ENCODE data around the gene RBM33.

RBM33 gene

DNA sequence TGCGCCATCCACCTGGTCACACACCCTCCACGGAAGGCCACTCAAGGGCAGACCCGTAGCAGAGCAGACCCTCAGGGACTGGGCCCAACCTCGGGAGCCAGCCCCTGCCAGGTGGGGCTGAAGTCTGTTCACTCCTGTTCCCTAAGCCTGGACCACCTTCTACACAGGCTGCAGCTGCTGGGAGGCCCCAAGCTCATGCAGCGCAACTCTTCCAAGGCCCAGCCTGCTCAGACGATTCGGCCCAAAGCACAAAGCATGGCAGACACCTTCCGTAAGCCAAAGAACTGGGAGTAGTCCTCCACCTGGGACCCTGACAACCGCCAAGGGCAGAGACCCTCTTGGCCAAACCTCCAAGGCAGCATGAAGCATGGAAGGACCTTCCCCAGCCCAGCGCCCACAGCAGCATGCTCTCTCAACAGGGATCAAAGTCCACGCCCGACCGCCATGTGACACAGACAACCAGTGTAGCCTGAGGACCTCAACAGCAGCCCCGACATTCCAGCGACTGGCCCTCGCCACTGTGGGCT, 156.3 kb downstream of the RBM33 start:
- no peak overlapping the region for H3K4me3 Mint-ChIP-seq
- no peak overlapping the region for H3K27ac Mint-ChIP-seq
- H3K9me3 Mint-ChIP-seq: no peaks in the 10 kb centered on the region
- peaks cover 3% of the 10 kb centered on the region for H3K36me3 Mint-ChIP-seq (ENCODE audit: insufficient read depth)
- peaks cover 44 to 55% of the 10 kb centered on the region in 2 donors for H3K27me3 Mint-ChIP-seq
- ATAC-seq (replicated peaks): no peak
- H3K4me1 Mint-ChIP-seq (ENCODE audit: low read depth in 2 of 2): peaks cover 3 to 7% of the 10 kb centered on the region in 2 donors
- no peak for DNase-seq

- H3K9me3 Mint-ChIP-seq: no peaks in the 10 kb centered on the region
- DNase-seq: no peak
- H3K36me3 Mint-ChIP-seq (ENCODE audit: insufficient read depth): peaks cover 3% of the 10 kb centered on the region
- ATAC-seq (replicated peaks): no peak
- H3K27ac Mint-ChIP-seq: no peak overlapping the region
- H3K4me3 Mint-ChIP-seq: peak overlapping the region; percentile 46 to 71
- H3K4me1 Mint-ChIP-seq (ENCODE audit: low read depth in 2 of 2): peaks cover 3 to 9% of the 10 kb centered on the region in 2 donors
- peaks cover 56 to 68% of the 10 kb centered on the region in 2 donors for H3K27me3 Mint-ChIP-seq
Observed at GRCh38 chr7:155802291-155802690, 157.8 kb downstream of the RBM33 start.

- ATAC-seq (replicated peaks) (no peak), DNase-seq (no peak)
- Mint-ChIP-seq H3K9me3 (no peaks in the 10 kb centered on the region), H3K4me1 (ENCODE audit: low read depth in 2 of 2) (peaks cover 3 to 14% of the 10 kb centered on the region in 2 donors), H3K27me3 (peaks cover 63 to 74% of the 10 kb centered on the region in 2 donors), H3K27ac (no peak overlapping the region), H3K4me3 (peak overlapping the region; percentile 68 to 82), H3K36me3 (ENCODE audit: insufficient read depth) (peaks cover 3% of the 10 kb centered on the region)
Observed at GRCh38 chr7:155802906-155803417, 158.5 kb downstream of the RBM33 start.

DNA sequence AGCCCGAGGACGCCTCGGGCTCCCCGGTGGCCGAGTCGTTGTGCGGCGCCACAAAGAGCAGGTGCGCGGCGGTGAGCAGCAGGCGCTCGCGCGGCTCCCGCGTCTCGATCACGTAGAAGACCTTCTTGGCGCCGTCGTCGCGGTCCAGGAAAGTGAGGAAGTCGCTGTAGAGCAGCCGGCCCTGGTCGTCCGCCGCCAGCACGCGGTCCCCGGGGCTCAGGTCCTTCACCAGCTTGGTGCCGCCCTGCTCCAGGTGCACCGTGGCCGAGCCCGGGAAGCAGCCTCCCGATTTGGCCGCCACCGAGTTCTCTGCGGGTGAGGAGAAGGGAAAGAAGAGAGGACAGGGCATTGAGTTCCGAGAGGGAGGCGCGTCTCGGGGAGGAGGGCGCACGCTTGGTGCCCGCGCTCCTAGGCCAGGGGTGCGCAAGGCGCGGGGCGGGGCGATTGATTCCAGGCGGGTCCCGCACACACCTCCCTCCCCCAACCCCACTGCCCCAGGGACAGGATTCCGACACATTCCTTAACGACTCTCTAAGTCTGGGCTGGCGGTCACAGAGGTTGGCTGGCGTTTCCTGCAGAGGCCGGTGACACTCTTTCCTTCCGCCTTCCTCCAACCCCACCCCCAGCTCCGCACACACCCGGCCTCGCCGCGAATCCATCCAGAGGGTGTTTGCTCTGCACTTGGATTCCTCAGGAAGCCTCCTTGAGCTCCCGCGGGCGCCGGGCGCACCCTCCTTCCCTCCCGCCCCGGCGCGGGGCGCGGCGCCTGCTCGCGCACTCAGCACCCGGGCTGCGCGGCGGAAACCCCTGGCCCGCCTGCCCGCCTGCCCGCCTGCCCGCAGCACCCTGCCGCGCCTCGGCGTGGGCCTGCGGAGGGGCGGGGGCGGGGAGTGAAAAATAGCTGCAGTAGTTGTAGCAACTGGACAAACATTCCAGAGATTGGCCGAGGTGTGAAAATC, 159.2 kb downstream of the RBM33 start:
- Mint-ChIP-seq H3K9me3 (no peaks in the 10 kb centered on the region), H3K4me1 (ENCODE audit: low read depth in 2 of 2) (peaks cover 3 to 14% of the 10 kb centered on the region in 2 donors), H3K4me3 (peak overlapping the region; percentile 68 to 82), H3K36me3 (ENCODE audit: insufficient read depth) (peaks cover 3% of the 10 kb centered on the region), H3K27ac (no peak overlapping the region), H3K27me3 (peaks cover 59 to 73% of the 10 kb centered on the region in 2 donors)
- DNase-seq (no peak), ATAC-seq (replicated peaks) (no peak)

DNA sequence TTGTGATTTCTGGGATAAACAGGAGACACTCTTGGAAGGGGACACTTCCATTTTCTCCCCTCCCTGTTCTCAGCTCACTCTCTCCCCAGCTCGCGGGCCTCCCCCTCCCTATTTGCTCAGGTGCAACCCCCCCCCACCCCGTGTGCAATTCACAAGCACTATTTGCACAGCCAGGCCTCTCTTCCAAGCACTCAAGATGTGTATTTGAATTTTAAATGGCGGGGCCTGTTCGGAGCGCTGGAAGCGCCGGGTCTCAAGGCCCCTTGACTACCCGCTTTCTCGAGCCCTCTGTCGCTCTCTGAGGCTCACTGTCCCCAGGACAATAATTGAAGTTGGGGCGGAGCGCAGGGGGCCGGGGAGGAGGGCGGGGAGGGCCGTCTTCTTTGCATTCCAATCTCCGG, 160.0 kb downstream of the RBM33 start:
- no peaks in the 10 kb centered on the region for H3K9me3 Mint-ChIP-seq
- peaks cover 3% of the 10 kb centered on the region for H3K36me3 Mint-ChIP-seq (ENCODE audit: insufficient read depth)
- H3K27me3 Mint-ChIP-seq: peaks cover 57 to 73% of the 10 kb centered on the region in 2 donors
- no peak overlapping the region for H3K27ac Mint-ChIP-seq
- DNase-seq (no peak), ATAC-seq (replicated peaks) (no peak)
- peak overlapping the region; percentile 50 to 59 for H3K4me3 Mint-ChIP-seq
- H3K4me1 Mint-ChIP-seq (ENCODE audit: low read depth in 2 of 2): peaks cover 3 to 14% of the 10 kb centered on the region in 2 donors

- ATAC-seq (replicated peaks) (peak; percentile 77), DNase-seq (peak in 2 of 3 experiments; percentile 48 to 54)
- peaks cover 3 to 14% of the 10 kb centered on the region in 2 donors for H3K4me1 Mint-ChIP-seq (ENCODE audit: low read depth in 2 of 2)
- H3K9me3 Mint-ChIP-seq: no peaks in the 10 kb centered on the region
- peak overlapping the region; percentile 31 to 59 for H3K4me3 Mint-ChIP-seq
- peaks cover 50 to 67% of the 10 kb centered on the region in 2 donors for H3K27me3 Mint-ChIP-seq
- H3K27ac Mint-ChIP-seq: no peak overlapping the region
- H3K36me3 Mint-ChIP-seq (ENCODE audit: insufficient read depth): peaks cover 3% of the 10 kb centered on the region
Observed at GRCh38 chr7:155804897-155805825, 160.7 kb downstream of the RBM33 start.

DNA sequence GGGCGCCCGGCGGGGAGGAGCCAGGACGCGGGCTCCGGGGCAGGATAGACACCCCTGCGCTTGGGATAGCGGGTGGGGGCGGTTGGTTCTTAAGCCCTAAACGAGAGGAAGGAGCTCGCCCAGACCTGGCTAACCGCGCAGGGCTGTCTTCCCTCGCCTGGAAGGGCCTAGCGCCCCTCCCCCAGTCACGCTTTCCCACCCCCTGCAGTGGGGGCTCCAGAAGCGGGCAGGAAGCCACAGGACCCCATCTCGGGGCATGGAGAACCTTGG, 161.3 kb downstream of the RBM33 start:
- Mint-ChIP-seq H3K4me3 (peak overlapping the region in 1 of 2 donors; percentile 59), H3K4me1 (ENCODE audit: low read depth in 2 of 2) (peaks cover 3 to 14% of the 10 kb centered on the region in 2 donors), H3K27me3 (peaks cover 46 to 66% of the 10 kb centered on the region in 2 donors), H3K27ac (no peak overlapping the region), H3K36me3 (ENCODE audit: insufficient read depth) (peaks cover 7% of the 10 kb centered on the region), H3K9me3 (no peaks in the 10 kb centered on the region)
- no peak for DNase-seq
- no peak for ATAC-seq (replicated peaks)

DNA sequence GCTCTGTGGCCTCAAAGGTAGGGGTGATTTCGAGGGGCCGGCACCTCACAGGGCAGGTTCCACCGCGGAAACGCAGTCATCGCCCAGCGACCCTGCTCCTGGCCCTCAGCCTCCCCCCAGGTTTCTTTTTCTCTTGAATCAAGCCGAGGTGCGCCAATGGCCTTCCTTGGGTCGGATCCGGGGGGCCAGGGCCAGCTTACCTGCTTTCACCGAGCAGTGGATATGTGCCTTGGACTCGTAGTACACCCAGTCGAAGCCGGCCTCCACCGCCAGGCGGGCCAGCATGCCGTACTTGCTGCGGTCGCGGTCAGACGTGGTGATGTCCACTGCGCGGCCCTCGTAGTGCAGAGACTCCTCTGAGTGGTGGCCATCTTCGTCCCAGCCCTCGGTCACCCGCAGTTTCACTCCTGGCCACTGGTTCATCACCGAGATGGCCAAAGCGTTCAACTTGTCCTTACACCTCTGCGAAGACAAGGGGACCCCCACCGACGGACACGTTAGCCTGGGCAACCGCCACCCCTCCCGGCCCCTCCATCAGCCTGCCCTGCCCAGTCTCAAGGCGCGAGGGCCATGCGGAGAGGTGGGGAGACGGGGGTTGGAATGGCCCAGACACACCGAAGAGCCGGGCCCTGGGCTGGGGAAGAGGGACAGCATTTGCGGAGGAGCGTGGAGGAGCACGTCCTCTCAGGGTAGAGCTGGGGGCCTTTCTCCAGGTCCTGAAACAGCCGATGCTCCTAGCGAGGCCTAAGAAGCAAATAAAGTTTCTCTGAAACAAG, 161.8 kb downstream of the RBM33 start:
- ATAC-seq (replicated peaks): no peak
- Mint-ChIP-seq H3K27me3 (peaks cover 46 to 66% of the 10 kb centered on the region in 2 donors), H3K36me3 (ENCODE audit: insufficient read depth) (peaks cover 8% of the 10 kb centered on the region), H3K9me3 (no peaks in the 10 kb centered on the region), H3K4me3 (peak overlapping the region in 1 of 2 donors; percentile 59), H3K27ac (no peak overlapping the region), H3K4me1 (ENCODE audit: low read depth in 2 of 2) (peaks cover 3 to 14% of the 10 kb centered on the region in 2 donors)
- no peak for DNase-seq

DNA sequence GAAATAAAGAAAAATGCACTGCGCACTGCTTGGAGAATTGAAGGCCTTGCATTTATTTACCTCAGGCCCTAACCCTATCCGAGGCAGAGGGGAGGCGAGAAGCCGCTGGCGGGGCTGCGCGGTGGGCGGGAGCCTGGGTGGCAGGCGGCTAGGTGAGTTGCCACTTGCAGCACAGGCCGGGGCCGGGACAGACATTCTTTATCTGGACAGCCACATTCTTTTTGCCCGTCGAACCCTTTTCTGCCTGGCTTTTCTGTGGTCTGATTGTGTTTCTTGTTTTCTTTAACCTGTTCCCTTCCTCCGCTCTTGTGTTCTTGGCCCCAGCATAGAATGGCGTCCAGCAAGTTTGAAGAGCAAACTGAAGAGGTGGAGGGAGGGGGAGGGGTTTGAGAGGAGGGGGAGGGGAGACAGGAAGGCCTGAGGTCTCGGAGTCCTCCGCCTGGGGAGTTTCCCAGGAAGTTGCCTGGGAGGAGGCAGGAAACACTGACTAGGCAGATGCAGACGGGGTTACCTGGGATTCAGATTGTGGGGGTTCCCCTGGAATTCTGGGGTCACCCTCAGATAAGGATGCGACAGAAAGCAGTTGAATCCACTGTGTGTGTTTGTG, 162.7 kb downstream of the RBM33 start:
- ATAC-seq (replicated peaks): no peak
- H3K9me3 Mint-ChIP-seq: no peaks in the 10 kb centered on the region
- peaks cover 52 to 68% of the 10 kb centered on the region in 2 donors for H3K27me3 Mint-ChIP-seq
- peaks cover 9 to 19% of the 10 kb centered on the region in 2 donors for H3K4me1 Mint-ChIP-seq (ENCODE audit: low read depth in 2 of 2)
- no peak overlapping the region for H3K27ac Mint-ChIP-seq
- no peak for DNase-seq
- no peak overlapping the region for H3K4me3 Mint-ChIP-seq
- H3K36me3 Mint-ChIP-seq (ENCODE audit: insufficient read depth): peaks cover 8% of the 10 kb centered on the region

DNA sequence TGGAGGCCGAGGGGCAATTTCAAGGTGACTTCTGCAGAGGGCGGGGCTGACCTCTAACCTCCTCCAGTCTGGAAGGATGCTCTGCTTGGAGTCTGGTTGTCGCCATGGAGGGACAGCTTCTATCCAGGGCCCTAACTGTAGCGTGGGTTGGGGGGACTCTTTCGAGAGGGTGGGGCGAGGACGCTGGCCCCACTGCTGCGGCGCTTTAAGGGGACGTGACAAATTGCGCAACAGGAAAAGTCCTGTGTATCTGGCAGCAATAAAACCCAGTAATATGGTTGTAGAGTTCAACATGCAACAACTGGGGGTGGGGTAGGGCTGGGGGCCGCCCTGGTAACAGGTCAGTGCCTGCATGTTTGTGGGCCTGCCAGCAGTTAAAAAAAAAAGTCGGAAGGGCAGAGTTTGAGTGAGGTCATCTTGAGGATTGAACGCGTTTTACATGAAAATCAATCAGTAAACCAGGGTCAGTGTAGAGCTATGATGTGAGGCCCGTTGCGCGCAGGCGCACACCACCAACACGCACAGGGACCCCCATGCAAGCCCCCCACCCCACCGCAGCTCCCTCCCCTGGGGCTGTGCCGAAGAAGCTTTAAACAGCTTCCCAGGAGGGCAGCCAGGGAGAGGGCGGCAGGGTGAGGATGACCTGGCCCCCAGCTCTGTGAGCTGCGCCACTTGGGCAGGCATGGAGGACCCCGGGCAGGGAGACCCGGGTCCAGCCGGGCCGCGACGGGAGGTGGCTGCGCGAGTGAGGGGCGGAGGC, 163.5 kb downstream of the RBM33 start:
- Mint-ChIP-seq H3K4me3 (no peak overlapping the region), H3K36me3 (ENCODE audit: insufficient read depth) (peaks cover 8% of the 10 kb centered on the region), H3K9me3 (no peaks in the 10 kb centered on the region), H3K4me1 (ENCODE audit: low read depth in 2 of 2) (peaks cover 11 to 20% of the 10 kb centered on the region in 2 donors), H3K27me3 (peaks cover 55 to 71% of the 10 kb centered on the region in 2 donors), H3K27ac (no peak overlapping the region)
- ATAC-seq (replicated peaks) (no peak), DNase-seq (no peak)

GRCh38 chr7:155808549-155809331, 164.3 kb downstream of the RBM33 start:
- ATAC-seq (replicated peaks) (no peak), DNase-seq (no peak)
- H3K27ac Mint-ChIP-seq: no peak overlapping the region
- H3K4me3 Mint-ChIP-seq: peak overlapping the region in 1 of 2 donors; percentile 12
- H3K27me3 Mint-ChIP-seq: peaks cover 56 to 71% of the 10 kb centered on the region in 2 donors
- no peaks in the 10 kb centered on the region for H3K9me3 Mint-ChIP-seq
- H3K36me3 Mint-ChIP-seq (ENCODE audit: insufficient read depth): peaks cover 5% of the 10 kb centered on the region
- peaks cover 7 to 17% of the 10 kb centered on the region in 2 donors for H3K4me1 Mint-ChIP-seq (ENCODE audit: low read depth in 2 of 2)

Data from effector memory CD8-positive, alpha-beta T cell (primary cell).